Measurements from ENCODE around the gene SMIM29. TPM values are rescaled to one million over a fixed set of nuclear protein-coding genes. Genes with fewer than 3 reads are reported as not detected.

SMIM29 gene
- 7.9 and 8.8 TPM in 2 replicates for total RNA-seq (2013; cell fraction: nucleolus; rRNA removed)
- total RNA-seq (2014; rRNA removed) (26.9 and 27.7 TPM in 2 replicates), total RNA-seq (2014; rRNA removed; fragmentation: Illumina TruSeq; extraction: Trizol) (6.8 and 9.0 TPM in 2 replicates), total RNA-seq (2021) (17.6 and 19.9 TPM in 2 replicates), polyA plus RNA-seq (2011; rRNA removed) (5.9 and 12.5 TPM in 2 replicates), polyA plus RNA-seq (2014; fragmentation: Illumina TruSeq; extraction: Trizol) (0.65 and 8.7 TPM in 2 replicates), polyA plus RNA-seq (2014; fragmentation: Nextera tagmentation; extraction: Ambion mirVana) (1 to 10 TPM; 7.1 to 8.4 TPM), polyA plus RNA-seq (2014; rRNA removed) (25.3 and 26.9 TPM in 2 replicates), polyA plus RNA-seq (2016; fragmentation: Nextera tagmentation; extraction: Ambion mirVana) (10 to 100 TPM; 27.2 to 30.0 TPM), polyA minus RNA-seq (2011; rRNA and poly(A)+ RNA removed) (7.7 and 15.6 TPM in 2 replicates), Bru-seq, nascent RNA (percentile 59 among the genes with signal in this experiment), BruChase-seq, experiment 1, labeled RNA remaining after a 6-hour chase (percentile 59 among the genes with signal in this experiment), BruChase-seq, experiment 2, labeled RNA remaining after a 2-hour chase (percentile 54 among the genes with signal in this experiment)
- polyA plus RNA-seq (2011; ENCODE audit: low read depth): 10.5 TPM
- polyA plus RNA-seq (2011; cell fraction: cytosol; rRNA removed): 22.8 and 29.5 TPM in 2 replicates
- polyA plus RNA-seq (2011; cell fraction: nucleus; rRNA removed): 19.6 and 24.9 TPM in 2 replicates
- 18.4 and 20.4 TPM in 2 replicates for polyA plus RNA-seq (2012)
- polyA minus RNA-seq (2011; cell fraction: cytosol; rRNA and poly(A)+ RNA removed): 5.9 and 6.4 TPM in 2 replicates
- 17.4 and 25.5 TPM in 2 replicates for polyA minus RNA-seq (2011; cell fraction: nucleus; rRNA and poly(A)+ RNA removed)
- long read RNA-seq, experiment 1, partial matches to known transcripts: 0 of 8 reads
- long read RNA-seq, experiment 1, other reads (novel, unspliced or antisense): 0 of 8 reads
- long read RNA-seq, experiment 2, partial matches to known transcripts: 0 of 3 reads
- long read RNA-seq, experiment 2, other reads (novel, unspliced or antisense): 0 of 3 reads

GRCh38 chr6:34248727-34249468 lies at the start of gene SMIM29:
TSS of gene SMIM29 (minus strand) at chr6:34249006. CDS start at chr6:34247791, 1,215 bp downstream.
- Histone ChIP-seq H4K20me1 (ENCODE audit: control insufficient read depth, insufficient read depth) (no peaks in the 10 kb centered on the region), H3K9me3 (replicated peaks; ENCODE audit: control insufficient read depth, insufficient read depth, low read length) (no peaks in the 10 kb centered on the region), H3K27ac (ENCODE audit: control insufficient read depth, insufficient read depth) (peak within 1 kb of the TSS; percentile 78), H3K79me2 (ENCODE audit: control insufficient read depth, insufficient read depth, low read length) (peaks cover 7% of the 10 kb centered on the region), H3K4me3 (peak within 1 kb of the TSS; percentile 84), H3K4me1 (ENCODE audit: control insufficient read depth, insufficient read depth, low read length) (peaks cover 19% of the 10 kb centered on the region), H2AFZ (ENCODE audit: control insufficient read depth, low read depth, low read length) (peak within 1 kb of the TSS; percentile 93), H3K9ac (ENCODE audit: control insufficient read depth, insufficient read depth, low read length) (peak within 1 kb of the TSS; percentile 91), H3K27me3 (replicated peaks in 1 of 2; ENCODE audit: control insufficient read depth in 2 of 2, insufficient read depth in 2 of 2, low read length in 1 of 2) (no peaks in the 10 kb centered on the region), H3K4me2 (ENCODE audit: control insufficient read depth, insufficient read depth) (peak within 1 kb of the TSS; percentile 99), H3K36me3 (ENCODE audit: control insufficient read depth in 2 of 2, insufficient read depth in 2 of 2, low read length in 1 of 2) (peaks cover 2 to 4% of the 10 kb centered on the region in 2 experiments; a peak in 3 of 4 replicates)
- in situ Hi-C loops (cut with MboI) (loop anchor here (25.0 kb wide), 1 partner anchor 363 kb away; no protein-coding TSS in a partner anchor), intact Hi-C loops (cut with micrococcal nuclease; ENCODE audit: unreplicated experiment) (loop anchor here (1.0 to 5.0 kb wide), 3 partner anchors 144 to 358 kb away; partner anchors contain the start of gene NUDT3)
- RAD21 ChIA-PET (ENCODE audit: unreplicated experiment): interaction anchor here (0.6 to 5.1 kb wide), 27 partner anchors 12 to 891 kb away, joined by 3 to 148 read pairs (median 7); partner anchors contain the start of genes BLTP3A, HMGA1, NUDT3 and RPS10
- POLR2A ChIA-PET: interaction anchor here (0.7 to 4.4 kb wide), 10 partner anchors 12 to 173 kb away, joined by 3 to 41 read pairs (median 5); partner anchors contain the start of gene HMGA1
- ATAC-seq: peak; percentile 88
- peak; percentile 62 for DNase-seq (ENCODE audit: low read depth, low spot score)
- SMC1A ChIA-PET (ENCODE audit: uncharacterized antibody, unreplicated experiment): interaction anchor here (0.7 to 6.6 kb wide), 29 partner anchors 17 to 360 kb away, joined by 3 to 152 read pairs (median 4); partner anchors contain the start of genes NUDT3 and RPS10
- 2% methylated on average over 62 of the region's 79 CpGs for WGBS (ENCODE audit: insufficient coverage, insufficient replicate concordance, low lambda C conversion rate, missing lambda C conversion rate)
- CTCF ChIA-PET: interaction anchor here (0.8 to 6.7 kb wide), 36 partner anchors 8 to 959 kb away, joined by 3 to 180 read pairs (median 5); partner anchors contain the start of genes HMGA1, NUDT3 and RPS10
- BruUV-seq (replicated peaks): no TSS peak
- FAIRE-seq: peak; percentile 97
- 0 out of 2 replicates have a peak, but pooled peaks have one; percentile 29 for TF ChIP-seq ZNF687 (IDR thresholded peaks at IDR 0.05)
- no peak for TF ChIP-seq NFYA (IDR thresholded peaks at IDR 0.05; ENCODE audit: borderline replicate concordance, low read depth, low read length)
- TF ChIP-seq TCF7 (IDR thresholded peaks at IDR 0.05; ENCODE audit: borderline replicate concordance): 0 out of 2 replicates have a peak, but pooled peaks have one; percentile 21
- TF ChIP-seq, protein P1, sequence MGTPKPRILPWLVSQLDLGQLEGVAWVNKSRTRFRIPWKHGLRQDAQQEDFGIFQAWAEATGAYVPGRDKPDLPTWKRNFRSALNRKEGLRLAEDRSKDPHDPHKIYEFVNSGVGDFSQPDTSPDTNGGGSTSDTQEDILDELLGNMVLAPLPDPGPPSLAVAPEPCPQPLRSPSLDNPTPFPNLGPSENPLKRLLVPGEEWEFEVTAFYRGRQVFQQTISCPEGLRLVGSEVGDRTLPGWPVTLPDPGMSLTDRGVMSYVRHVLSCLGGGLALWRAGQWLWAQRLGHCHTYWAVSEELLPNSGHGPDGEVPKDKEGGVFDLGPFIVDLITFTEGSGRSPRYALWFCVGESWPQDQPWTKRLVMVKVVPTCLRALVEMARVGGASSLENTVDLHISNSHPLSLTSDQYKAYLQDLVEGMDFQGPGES (IDR thresholded peaks at IDR 0.05): no peak
- TF ChIP-seq NFYB (IDR thresholded peaks at IDR 0.05; ENCODE audit: insufficient read depth, low read depth, low read length): peak; percentile 79; the same call in 1 of the 2 replicates
- TF ChIP-seq EGR1 (IDR thresholded peaks at IDR 0.05; ENCODE audit: borderline replicate concordance in 1 of 2, low read depth in 2 of 2, low read length in 2 of 2): peak; percentile 9 to 90
- no peak for TF ChIP-seq ZNF207 (IDR thresholded peaks at IDR 0.05; ENCODE audit: borderline replicate concordance)
- TF ChIP-seq PKNOX1 (IDR thresholded peaks at IDR 0.05): peak; percentile 77
